Measurements from ENCODE around the gene MAOA. TPM values are rescaled to one million over a fixed set of nuclear protein-coding genes. Genes with fewer than 3 reads are reported as not detected.
"Not testable (repeated sequence)": the region's sequence is repeated elsewhere in the genome, so short reads cannot be mapped to it uniquely, and the experiment has no call there.

The MAOA gene
- total RNA-seq, 2 experiments from 2014 or later = 0.10 to 0.12 TPM

DNA sequence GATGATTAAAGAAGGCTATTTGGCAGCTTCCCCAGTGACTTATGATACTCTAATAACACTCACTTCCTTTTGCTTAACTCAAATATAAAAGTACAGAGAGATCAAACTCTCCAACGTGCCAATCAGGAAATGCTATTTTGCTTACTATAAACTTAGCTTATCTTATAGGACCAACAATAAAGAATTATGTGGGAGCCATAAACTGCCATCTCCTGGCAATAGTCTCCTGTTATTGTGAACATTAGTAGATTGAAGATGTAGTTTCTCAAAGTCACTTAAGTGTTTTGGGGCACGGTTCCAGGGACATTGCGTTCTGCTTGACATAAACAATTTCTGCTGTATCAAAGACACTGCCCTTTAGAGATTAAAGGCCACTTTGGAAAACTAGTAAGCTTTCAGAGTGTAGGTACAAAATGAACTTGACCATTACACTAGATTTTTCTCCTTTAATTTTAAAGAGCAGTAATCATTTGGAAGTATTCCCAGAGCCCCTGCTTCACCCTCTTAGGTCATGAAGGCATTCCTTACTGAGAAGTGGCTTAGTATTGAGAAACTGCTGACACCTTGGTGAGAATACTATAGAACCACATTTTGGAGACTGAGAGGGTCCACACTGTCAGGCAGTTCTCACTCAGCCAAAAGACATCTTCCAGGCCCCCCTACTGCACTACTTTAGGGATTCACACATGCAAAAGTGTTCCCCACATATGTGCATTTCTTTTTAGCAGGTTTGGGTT lies 51.9 kb downstream of the MAOA start:
- Mint-ChIP-seq H3K27me3 (peaks cover 4% of the 10 kb centered on the region), H3K9me3 (no peaks in the 10 kb centered on the region), H3K36me3 (ENCODE audit: low read depth) (no peaks in the 10 kb centered on the region), H3K4me1 (no peaks in the 10 kb centered on the region), H3K27ac (no peak overlapping the region), H3K4me3 (no peak overlapping the region)
- POLR2A ChIA-PET = no interaction called here
- DNase-seq = no peak
- CTCF ChIA-PET = no interaction called here

DNA sequence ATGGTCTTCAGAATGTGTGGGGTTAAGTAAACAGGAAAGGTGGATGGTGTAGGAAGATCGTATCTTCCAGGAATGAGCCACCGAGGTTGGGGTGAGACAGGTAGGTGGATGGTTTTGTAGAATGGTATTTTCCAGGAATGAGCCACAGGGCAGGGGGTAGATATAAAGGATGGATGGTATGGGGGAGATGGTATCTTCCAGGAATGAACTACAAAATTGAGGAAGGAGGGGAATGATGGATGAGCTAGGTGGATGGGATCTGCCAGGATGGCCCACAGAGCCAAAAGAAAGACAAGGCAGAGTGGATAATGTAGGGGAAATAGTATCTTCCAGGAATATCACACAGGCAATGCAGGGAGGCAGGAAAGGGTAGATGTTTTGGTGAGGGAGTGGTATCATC lies 60.0 kb downstream of the MAOA start:
- no peak for DNase-seq
- no peaks in the 10 kb centered on the region for H3K9me3 Mint-ChIP-seq
- H3K27me3 Mint-ChIP-seq = no peaks in the 10 kb centered on the region
- H3K36me3 Mint-ChIP-seq (ENCODE audit: low read depth) = no peaks in the 10 kb centered on the region
- ChIA-PET CTCF (no interaction called here), POLR2A (no interaction called here)
- no peak overlapping the region for H3K4me3 Mint-ChIP-seq
- H3K4me1 Mint-ChIP-seq = no peaks in the 10 kb centered on the region
- H3K27ac Mint-ChIP-seq = no peak overlapping the region

DNA sequence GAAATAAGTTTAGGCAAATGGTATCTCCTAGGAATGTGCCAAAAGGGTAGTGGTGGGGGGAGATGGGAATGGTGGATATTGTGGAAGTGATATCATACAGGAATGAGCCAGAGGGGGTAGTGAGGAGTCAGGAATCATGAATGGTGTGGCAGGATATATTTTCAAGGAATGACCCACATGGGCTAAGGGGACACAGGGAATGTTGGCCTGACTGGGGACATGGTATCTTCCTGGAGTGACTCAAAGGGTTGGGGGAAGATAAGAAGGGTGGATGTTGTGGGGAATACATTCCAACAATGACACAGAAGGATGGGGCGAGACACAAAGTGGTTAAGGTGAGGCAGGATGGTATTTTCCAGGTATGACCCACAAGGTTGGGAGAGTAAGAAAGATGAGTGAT lies 60.6 kb downstream of the MAOA start:
- DNase-seq = no peak
- no peak overlapping the region for H3K4me3 Mint-ChIP-seq
- CTCF ChIA-PET = no interaction called here
- POLR2A ChIA-PET = no interaction called here
- H3K36me3 Mint-ChIP-seq (ENCODE audit: low read depth) = no peaks in the 10 kb centered on the region
- no peaks in the 10 kb centered on the region for H3K4me1 Mint-ChIP-seq
- no peak overlapping the region for H3K27ac Mint-ChIP-seq
- no peaks in the 10 kb centered on the region for H3K27me3 Mint-ChIP-seq
- H3K9me3 Mint-ChIP-seq = no peaks in the 10 kb centered on the region

DNA sequence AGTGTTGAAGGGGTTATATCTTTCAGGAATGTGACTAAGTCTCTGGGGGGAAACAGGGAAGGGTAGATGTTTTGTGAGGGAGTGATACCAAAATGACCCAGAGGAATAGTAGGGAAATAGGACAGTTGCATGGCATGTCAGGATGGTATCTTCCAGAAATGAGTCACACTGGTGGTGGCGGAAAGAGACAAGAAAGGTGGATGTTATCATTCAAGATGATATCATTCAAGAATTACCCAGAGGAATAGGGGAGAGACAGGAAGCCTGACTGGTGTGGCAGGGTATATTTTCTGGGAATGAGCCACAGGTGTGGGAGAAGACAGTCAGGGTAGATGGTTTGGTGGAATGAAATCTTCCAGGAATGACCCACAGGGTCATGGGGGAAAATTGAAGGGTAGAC lies 61.1 kb downstream of the MAOA start:
- ChIA-PET CTCF (no interaction called here), POLR2A (no interaction called here)
- no peak overlapping the region for H3K27ac Mint-ChIP-seq
- H3K9me3 Mint-ChIP-seq = peaks cover under 1% of the 10 kb centered on the region
- DNase-seq = no peak
- H3K4me3 Mint-ChIP-seq = no peak overlapping the region
- H3K4me1 Mint-ChIP-seq = no peaks in the 10 kb centered on the region
- no peaks in the 10 kb centered on the region for H3K27me3 Mint-ChIP-seq
- no peaks in the 10 kb centered on the region for H3K36me3 Mint-ChIP-seq (ENCODE audit: low read depth)

DNA sequence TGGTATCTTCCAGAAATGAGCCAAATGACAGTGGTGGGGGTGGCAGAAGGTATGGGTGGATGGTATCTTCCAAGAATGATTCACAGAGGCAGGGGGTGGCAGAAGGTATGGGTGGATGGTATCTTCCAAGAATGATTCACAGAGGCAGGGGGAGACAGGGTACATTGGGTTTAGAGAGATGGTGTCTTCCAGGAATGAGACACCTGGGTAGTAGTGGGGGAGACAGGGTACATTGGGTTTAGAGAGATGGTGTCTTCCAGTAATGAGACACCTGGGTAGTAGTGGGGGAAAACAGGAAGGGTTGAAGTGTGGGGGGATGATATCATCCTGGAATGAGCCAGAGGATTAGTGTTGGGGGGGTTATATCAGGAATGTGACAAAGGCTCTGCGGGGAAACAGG lies 62.0 kb downstream of the MAOA start:
- ChIA-PET POLR2A (no interaction called here), CTCF (no interaction called here)
- H3K36me3 Mint-ChIP-seq (ENCODE audit: low read depth) = no peaks in the 10 kb centered on the region
- no peak overlapping the region for H3K27ac Mint-ChIP-seq
- peaks cover 2% of the 10 kb centered on the region for H3K9me3 Mint-ChIP-seq
- no peak overlapping the region for H3K4me3 Mint-ChIP-seq
- no peaks in the 10 kb centered on the region for H3K27me3 Mint-ChIP-seq
- no peaks in the 10 kb centered on the region for H3K4me1 Mint-ChIP-seq
- DNase-seq = no peak

DNA sequence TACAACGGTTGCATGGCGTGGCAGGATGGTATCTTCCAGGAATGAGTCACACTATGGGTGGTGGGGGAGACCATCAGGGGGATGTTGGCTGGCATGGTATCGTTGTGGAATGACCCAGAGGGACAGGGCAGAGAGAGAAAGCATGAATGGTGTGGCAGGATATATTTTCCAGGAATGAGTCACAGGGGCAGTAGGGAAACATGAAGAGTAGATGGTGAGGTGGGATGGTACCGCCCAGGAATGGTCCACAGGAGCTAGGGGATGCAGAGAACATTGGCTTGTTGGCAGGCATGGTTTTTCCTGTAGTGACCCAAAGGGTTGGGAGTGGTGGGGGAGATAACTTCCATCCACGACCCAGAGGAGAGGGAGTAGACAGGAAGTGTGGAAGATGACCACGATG lies 62.4 kb downstream of the MAOA start:
- no peaks in the 10 kb centered on the region for H3K36me3 Mint-ChIP-seq (ENCODE audit: low read depth)
- H3K27ac Mint-ChIP-seq = no peak overlapping the region

DNA sequence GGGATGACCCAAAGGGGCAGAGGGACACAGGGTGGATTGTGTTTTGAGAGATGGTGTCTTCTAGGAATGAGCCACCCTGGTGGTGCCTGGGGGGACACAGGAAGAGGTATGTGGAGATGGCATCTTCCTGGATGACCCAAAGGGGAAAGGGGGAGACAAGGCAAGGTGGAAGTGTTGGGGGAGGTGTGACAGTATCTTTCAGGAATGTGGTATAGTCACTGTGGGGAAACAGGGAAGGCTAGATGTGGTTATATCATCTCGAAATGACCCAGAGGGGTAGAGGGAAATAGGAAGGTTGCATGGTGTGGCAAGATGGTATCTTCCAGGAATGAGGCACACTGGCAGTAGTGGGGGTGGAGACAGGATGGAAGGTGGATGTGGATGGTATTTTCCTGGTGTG lies 62.9 kb downstream of the MAOA start:
- Mint-ChIP-seq H3K27ac (no peak overlapping the region), H3K4me3 (no peak overlapping the region), H3K9me3 (peaks cover 2% of the 10 kb centered on the region), H3K4me1 (no peaks in the 10 kb centered on the region), H3K27me3 (no peaks in the 10 kb centered on the region), H3K36me3 (ENCODE audit: low read depth) (no peaks in the 10 kb centered on the region)
- no peak for DNase-seq
- POLR2A ChIA-PET = no interaction called here
- CTCF ChIA-PET = no interaction called here

More for the DNA sequence above, 62.4 kb downstream of the MAOA start:
- CTCF ChIA-PET = no interaction called here
- POLR2A ChIA-PET = no interaction called here
- Mint-ChIP-seq H3K27me3 (no peaks in the 10 kb centered on the region), H3K4me1 (no peaks in the 10 kb centered on the region), H3K4me3 (no peak overlapping the region), H3K9me3 (peaks cover 2% of the 10 kb centered on the region)
- DNase-seq = no peak

DNA sequence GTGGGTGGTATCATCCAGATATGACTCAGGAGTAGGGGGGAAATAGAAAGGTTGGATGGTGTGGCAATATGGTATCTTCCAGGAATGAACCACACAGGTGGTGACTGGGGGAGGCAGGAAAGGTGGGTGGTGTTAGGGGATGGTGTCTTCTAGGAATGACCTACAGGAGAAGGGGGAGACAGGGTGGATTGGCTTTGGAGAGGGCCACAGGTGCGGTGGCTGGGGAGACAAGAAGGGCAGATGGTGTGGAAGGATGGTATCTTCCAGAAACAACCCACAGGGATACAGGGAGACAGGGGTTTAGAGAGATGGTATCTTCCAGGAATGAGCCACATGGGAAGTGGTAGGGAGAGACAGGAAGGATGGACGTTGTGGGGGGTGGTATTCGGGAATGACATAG lies 64.0 kb downstream of the MAOA start:
- DNase-seq = no peak
- Mint-ChIP-seq H3K9me3 (peaks cover 2% of the 10 kb centered on the region), H3K27me3 (no peaks in the 10 kb centered on the region), H3K36me3 (ENCODE audit: low read depth) (no peaks in the 10 kb centered on the region), H3K4me3 (no peak overlapping the region), H3K27ac (no peak overlapping the region), H3K4me1 (no peaks in the 10 kb centered on the region)
- ChIA-PET POLR2A (no interaction called here), CTCF (no interaction called here)

DNA sequence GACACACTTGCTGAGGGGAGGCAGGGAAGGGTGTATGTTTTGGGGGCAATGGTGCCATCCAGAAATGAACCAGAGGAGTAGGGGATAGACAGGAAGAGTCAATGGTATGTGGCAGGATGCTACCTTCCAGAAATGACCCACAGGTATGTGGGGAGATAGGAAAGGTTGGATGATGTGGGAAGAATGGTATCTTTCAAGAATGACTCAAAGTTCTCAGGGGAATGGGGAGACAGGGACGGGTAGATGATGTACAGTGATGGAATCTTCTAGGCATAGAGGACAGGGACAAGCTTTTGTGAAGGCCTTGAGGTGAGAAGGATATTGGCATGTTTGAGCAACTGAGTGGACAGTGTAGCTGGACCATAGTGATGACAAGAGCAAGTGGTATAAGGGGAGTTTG lies 64.9 kb downstream of the MAOA start:
- DNase-seq = no peak
- ChIA-PET CTCF (no interaction called here), POLR2A (no interaction called here)
- Mint-ChIP-seq H3K27me3 (no peaks in the 10 kb centered on the region), H3K4me3 (no peak overlapping the region), H3K27ac (no peak overlapping the region), H3K36me3 (ENCODE audit: low read depth) (no peaks in the 10 kb centered on the region), H3K9me3 (peaks cover 2% of the 10 kb centered on the region), H3K4me1 (no peaks in the 10 kb centered on the region)

DNA sequence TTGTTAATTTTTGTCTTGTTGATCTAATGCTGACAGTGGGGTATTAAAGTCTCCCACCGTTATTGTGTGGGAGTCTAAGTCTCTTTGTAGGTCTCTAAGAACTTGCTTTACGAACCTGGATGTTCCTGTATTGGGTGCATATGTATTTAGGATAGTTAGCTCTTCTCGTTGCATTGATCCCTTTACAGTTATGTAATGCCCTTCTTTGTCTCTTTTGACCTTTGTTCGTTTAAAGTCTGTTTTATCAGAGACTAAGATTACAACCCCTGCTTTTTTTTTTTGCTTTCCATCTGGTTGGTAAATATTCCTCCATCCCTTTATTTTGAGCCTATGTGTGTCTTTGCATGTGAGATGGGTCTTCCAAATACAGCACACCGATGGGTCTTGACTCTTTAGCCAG lies 69.1 kb downstream of the MAOA start:
- H3K36me3 Mint-ChIP-seq (ENCODE audit: low read depth); H3K4me3 Mint-ChIP-seq; POLR2A ChIA-PET; H3K27me3 Mint-ChIP-seq; DNase-seq; H3K4me1 Mint-ChIP-seq; H3K9me3 Mint-ChIP-seq; H3K27ac Mint-ChIP-seq: not testable (repeated sequence)
- CTCF ChIA-PET = interaction anchor here (0.7 kb wide), 1 partner anchor 166 kb away, joined by 3 read pairs; no protein-coding TSS in a partner anchor

DNA sequence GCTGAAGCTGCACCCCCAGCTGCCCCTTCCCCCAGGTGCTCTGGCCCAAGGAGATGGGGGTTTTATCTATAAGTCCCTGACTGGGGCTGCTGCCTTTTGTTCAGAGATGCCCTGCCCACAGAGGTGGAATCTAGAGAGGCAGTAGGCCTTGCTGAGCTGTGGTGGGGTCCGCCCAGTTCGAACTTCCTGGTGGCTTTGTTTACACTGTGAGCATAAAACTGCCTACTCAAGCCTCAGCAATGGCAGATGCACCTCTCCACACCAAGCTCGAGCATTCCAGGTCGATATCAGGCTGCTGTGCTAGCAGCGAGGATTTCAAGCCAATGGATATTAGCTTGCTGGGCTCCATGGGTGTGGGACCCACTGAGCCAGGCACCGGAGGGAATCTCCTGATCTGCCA lies 71.2 kb downstream of the MAOA start:
- POLR2A ChIA-PET; CTCF ChIA-PET; H3K4me1 Mint-ChIP-seq; H3K36me3 Mint-ChIP-seq (ENCODE audit: low read depth); H3K27me3 Mint-ChIP-seq; DNase-seq; H3K9me3 Mint-ChIP-seq; H3K4me3 Mint-ChIP-seq; H3K27ac Mint-ChIP-seq: not testable (repeated sequence)

DNA sequence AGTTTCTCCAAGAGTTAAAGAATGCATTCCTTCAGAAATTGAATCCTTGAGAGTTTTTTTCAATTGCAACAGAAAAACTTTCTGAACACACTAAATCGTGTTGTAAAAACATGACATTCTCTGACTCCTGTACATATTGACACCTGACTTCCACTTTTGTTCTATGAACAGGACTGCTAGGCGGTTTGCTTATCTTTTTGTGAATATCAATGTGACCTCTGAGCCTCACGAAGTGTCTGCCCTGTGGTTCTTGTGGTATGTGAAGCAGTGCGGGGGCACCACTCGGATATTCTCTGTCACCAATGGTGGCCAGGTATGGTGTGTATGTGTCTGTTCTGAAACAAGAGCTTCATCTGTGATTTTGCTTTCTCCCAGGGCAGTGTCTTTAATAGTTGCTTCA lies 71.9 kb downstream of the MAOA start:
- no peak overlapping the region for H3K27ac Mint-ChIP-seq
- POLR2A ChIA-PET = no interaction called here
- no peaks in the 10 kb centered on the region for H3K36me3 Mint-ChIP-seq (ENCODE audit: low read depth)
- CTCF ChIA-PET = no interaction called here
- no peaks in the 10 kb centered on the region for H3K9me3 Mint-ChIP-seq
- DNase-seq = no peak
- H3K4me1 Mint-ChIP-seq = no peaks in the 10 kb centered on the region
- H3K4me3 Mint-ChIP-seq = no peak overlapping the region
- H3K27me3 Mint-ChIP-seq = no peaks in the 10 kb centered on the region

DNA sequence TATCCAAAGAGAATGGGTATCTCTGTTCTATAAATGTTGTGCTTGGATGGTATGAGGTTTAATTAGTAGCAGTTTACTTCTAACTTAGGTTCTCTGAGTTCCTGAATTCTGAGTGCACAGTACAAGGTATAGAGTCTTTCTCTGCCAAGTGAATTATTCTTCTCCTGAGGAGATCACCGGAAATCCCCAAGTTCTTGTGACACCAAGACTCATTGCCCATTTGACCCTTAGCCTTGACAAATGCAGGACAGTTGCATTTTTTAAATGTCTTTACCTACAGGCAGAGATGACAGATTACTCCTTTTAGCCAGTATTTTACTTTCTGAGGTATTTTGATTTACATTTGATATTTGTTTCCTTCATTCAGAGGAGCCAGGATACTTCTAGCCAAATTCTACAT lies 72.9 kb downstream of the MAOA start:
- Mint-ChIP-seq H3K36me3 (ENCODE audit: low read depth) (no peaks in the 10 kb centered on the region), H3K4me3 (no peak overlapping the region), H3K27ac (no peak overlapping the region), H3K4me1 (no peaks in the 10 kb centered on the region), H3K9me3 (no peaks in the 10 kb centered on the region), H3K27me3 (no peaks in the 10 kb centered on the region)
- POLR2A ChIA-PET = no interaction called here
- DNase-seq = no peak
- CTCF ChIA-PET = no interaction called here

DNA sequence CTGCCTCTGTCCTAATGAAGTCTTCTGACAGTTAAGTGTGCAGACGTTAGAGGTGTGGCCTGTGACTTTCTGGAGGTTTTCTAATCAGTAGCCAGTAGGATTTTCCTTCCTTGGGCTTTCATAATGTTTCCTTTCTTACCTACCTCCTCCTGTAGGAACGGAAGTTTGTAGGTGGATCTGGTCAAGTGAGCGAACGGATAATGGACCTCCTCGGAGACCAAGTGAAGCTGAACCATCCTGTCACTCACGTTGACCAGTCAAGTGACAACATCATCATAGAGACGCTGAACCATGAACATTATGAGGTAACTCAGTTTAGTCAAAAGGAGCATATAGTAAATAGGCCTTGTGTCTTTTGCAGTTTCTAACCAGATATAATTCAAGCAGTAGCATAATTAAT lies 75.0 kb downstream of the MAOA start:
- Mint-ChIP-seq H3K27me3 (no peaks in the 10 kb centered on the region), H3K9me3 (no peaks in the 10 kb centered on the region), H3K27ac (no peak overlapping the region), H3K4me3 (no peak overlapping the region), H3K36me3 (ENCODE audit: low read depth) (no peaks in the 10 kb centered on the region), H3K4me1 (no peaks in the 10 kb centered on the region)
- POLR2A ChIA-PET = no interaction called here
- no peak for DNase-seq
- CTCF ChIA-PET = no interaction called here

Measured in activated CD4-positive, alpha-beta T cell treated with anti-CD3 and anti-CD28 coated beads, Interleukin-2, amount 10 ng/mL, durations not matched to agents 7 days and 5 days (primary cell).